Loucy (cell line): ENCODE data around the gene SYT8.

Experiments used
- EZH2phosphoT487 ChIP-seq: fragments of 200-600 bp; IDR thresholded peaks from 2 replicates; pipeline ENCODE4 v1.6.1; 2018; ENCODE audit warnings: antibody characterized with exemption, mild to moderate bottlenecking, moderate library complexity, borderline replicate concordance
- TF ChIP-seq, protein P1 (sequence below): fragments of 200-600 bp; sonication (generic); conservative IDR thresholded peaks from 2 replicates; pipeline ENCODE4 v1.5.1; 2014; ENCODE audit warnings: mild to moderate bottlenecking, antibody characterized with exemption, low read length

GRCh38 chr11:1844221-1845094 is 9.7 kb downstream of the SYT8 start:
- TF ChIP-seq, protein P1, sequence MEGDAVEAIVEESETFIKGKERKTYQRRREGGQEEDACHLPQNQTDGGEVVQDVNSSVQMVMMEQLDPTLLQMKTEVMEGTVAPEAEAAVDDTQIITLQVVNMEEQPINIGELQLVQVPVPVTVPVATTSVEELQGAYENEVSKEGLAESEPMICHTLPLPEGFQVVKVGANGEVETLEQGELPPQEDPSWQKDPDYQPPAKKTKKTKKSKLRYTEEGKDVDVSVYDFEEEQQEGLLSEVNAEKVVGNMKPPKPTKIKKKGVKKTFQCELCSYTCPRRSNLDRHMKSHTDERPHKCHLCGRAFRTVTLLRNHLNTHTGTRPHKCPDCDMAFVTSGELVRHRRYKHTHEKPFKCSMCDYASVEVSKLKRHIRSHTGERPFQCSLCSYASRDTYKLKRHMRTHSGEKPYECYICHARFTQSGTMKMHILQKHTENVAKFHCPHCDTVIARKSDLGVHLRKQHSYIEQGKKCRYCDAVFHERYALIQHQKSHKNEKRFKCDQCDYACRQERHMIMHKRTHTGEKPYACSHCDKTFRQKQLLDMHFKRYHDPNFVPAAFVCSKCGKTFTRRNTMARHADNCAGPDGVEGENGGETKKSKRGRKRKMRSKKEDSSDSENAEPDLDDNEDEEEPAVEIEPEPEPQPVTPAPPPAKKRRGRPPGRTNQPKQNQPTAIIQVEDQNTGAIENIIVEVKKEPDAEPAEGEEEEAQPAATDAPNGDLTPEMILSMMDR = no peak
- no peak for TF ChIP-seq EZH2phosphoT487
